Activated CD4-positive, CD25-positive, alpha-beta regulatory T cell treated with anti-CD3 and anti-CD28 coated beads, Interleukin-2, amount 50 U/mL, for 72 hours (primary cell): ENCODE data around the gene TRPC4AP.

Experiments used
- DNase-seq: peaks from one replicate; pipeline ENCODE4 v3.0.0; 2021

TRPC4AP gene

GRCh38 chr20:34985461-34986310 lies 106.9 kb downstream of the TRPC4AP start:
- DNase-seq: no peak

GRCh38 chr20:34984756-34985261 lies 107.8 kb downstream of the TRPC4AP start:
- DNase-seq: no peak

- DNase-seq: no peak
These were observed 108.4 kb downstream of the TRPC4AP start for GRCh38 chr20:34983995-34984735.

GRCh38 chr20:34983089-34983820 lies 109.4 kb downstream of the TRPC4AP start:
- DNase-seq: no peak

GRCh38 chr20:34982270-34983088 lies 110.1 kb downstream of the TRPC4AP start:
- DNase-seq: no peak

GRCh38 chr20:34980543-34981233 lies 111.9 kb downstream of the TRPC4AP start:
- no peak for DNase-seq

GRCh38 chr20:34979366-34980153 lies 113.0 kb downstream of the TRPC4AP start:
- no peak for DNase-seq

GRCh38 chr20:34978092-34978744 lies 114.4 kb downstream of the TRPC4AP start:
- no peak for DNase-seq

- DNase-seq: no peak
These were observed 115.1 kb downstream of the TRPC4AP start for GRCh38 chr20:34977365-34978091.

GRCh38 chr20:34976286-34976685 lies 116.3 kb downstream of the TRPC4AP start:
- DNase-seq: no peak

GRCh38 chr20:34974246-34974645 lies 118.4 kb downstream of the TRPC4AP start:
- DNase-seq: no peak

- DNase-seq: no peak
These were observed 120.9 kb downstream of the TRPC4AP start for GRCh38 chr20:34971561-34972235.

- DNase-seq: no peak
These were observed 121.6 kb downstream of the TRPC4AP start for GRCh38 chr20:34970846-34971560.

GRCh38 chr20:34970193-34970840 lies 122.3 kb downstream of the TRPC4AP start:
- no peak for DNase-seq

GRCh38 chr20:34968042-34968775 lies 124.4 kb downstream of the TRPC4AP start:
- DNase-seq: no peak

GRCh38 chr20:34967421-34967820 lies 125.2 kb downstream of the TRPC4AP start:
- DNase-seq: no peak

- no peak for DNase-seq
These were observed 127.6 kb downstream of the TRPC4AP start for GRCh38 chr20:34965051-34965450.
